GM19351 (cell line): ENCODE measurements around the gene WDR4.
"Not testable (repeated sequence)": the region's sequence is repeated elsewhere in the genome, so short reads cannot be mapped to it uniquely, and the experiment has no call there.

Source experiments
- ATAC-seq: cut with Tn5 transposase; IDR thresholded peaks from one replicate; pipeline ENCODE4 v1.9.1; 2021; ENCODE audit warnings: mild to moderate bottlenecking, moderate library complexity; ENCODE audit not compliant: unreplicated experiment

The WDR4 gene

DNA sequence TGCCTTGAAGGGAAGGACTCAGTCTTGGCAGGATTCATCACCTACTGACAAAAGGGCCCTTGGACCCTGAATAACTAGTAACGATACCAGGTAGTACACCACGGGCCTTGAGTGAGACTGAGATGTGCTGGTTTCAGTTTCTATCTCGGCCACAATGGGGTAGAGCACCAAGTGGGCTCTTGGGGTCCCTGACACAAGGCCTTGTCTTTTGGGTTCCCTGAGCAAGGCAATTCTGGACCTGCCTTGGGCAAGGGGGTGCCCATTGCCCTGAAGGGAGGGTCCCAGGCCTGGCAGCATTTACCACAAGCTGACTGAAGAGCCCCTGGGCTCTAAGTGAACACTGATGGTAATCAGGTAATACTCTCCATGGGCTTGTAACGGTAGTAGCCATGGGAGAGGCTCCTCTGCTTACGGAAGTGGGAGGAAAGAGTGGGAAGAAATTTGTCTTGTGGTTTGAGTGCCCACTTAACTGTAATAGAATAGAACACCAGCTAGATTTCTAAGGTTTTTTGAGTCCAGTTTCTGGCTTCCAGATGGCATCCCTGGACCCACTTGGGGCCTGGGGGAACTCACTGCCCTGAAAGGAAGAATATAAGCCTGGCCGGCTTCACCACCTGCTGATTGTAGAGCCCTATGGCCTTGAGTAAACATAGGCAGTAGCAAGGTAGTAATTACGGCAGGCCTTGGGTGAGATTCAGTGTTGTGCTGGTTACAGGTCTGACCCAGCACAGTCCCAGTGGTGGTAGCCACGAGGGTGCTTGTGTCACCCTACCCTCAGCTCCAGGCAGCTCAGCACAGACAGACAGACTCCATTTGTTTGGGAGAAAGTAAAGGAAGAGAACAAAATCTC lies 58.5 kb downstream of the WDR4 start:
- ATAC-seq, result no peak

DNA sequence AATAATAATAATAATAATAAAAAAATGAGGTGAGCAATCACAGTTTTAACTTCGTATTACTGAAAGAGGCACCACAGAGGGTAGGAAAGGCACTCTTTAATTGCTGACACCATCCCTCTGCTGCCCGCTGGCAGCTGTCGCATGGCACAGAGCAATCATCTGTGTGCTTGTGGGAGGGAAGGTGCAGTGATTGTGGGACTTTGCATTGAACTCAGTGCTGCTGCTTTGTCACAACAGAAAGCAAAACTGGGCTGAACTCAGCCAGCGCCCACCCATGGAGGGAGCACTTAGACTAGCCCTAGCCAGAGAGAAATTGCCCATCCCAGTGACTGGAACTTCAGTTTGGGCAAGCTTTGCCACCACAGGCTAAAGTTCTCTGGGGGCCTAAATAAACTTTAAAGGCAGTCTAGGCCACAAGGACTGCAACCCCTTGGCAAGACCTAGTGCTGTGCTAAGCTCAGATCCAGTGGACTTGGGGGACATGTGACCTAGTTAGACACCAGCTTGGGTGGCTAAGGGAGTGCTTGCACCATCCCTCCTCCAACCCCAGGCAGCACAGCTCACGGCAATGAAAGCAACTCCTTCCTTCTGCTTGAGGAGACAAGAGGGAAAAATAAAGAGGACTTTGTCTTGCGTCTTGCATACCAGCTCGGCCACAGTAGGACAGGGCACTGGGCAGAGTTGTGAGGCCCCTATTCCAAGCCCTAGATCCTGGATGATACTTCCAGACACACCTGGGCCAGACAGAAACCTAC lies 59.3 kb downstream of the WDR4 start:
- ATAC-seq, result no peak

- no peak for ATAC-seq
Observed at GRCh38 chr21:42818328-42818749, 61.0 kb downstream of the WDR4 start.

DNA sequence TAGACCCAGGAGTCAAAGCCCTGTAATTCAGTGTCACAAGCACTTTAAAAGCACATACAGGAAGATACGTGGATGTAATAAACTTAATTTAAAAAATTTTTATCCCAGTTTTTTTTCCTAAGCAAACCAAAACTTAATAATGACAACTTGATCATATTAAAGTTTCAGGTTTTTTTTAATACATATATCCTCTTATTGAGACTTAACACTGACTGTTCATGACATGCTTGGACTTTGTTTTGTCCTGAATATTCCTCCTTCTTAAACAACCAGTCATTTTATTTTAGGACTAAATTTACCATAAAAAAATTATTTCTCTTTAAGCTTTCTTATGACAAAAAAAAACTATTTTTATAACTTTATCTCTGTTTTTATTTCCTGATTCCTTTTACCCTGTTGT lies 64.1 kb downstream of the WDR4 start:
- no peak for ATAC-seq

GRCh38 chr21:42812528-42813241 lies 66.7 kb downstream of the WDR4 start:
- ATAC-seq, result not testable (repeated sequence)

- no peak for ATAC-seq
Observed at GRCh38 chr21:42811960-42812359, 67.4 kb downstream of the WDR4 start.

- no peak for ATAC-seq
Observed at GRCh38 chr21:42809577-42810475, 69.5 kb downstream of the WDR4 start.

DNA sequence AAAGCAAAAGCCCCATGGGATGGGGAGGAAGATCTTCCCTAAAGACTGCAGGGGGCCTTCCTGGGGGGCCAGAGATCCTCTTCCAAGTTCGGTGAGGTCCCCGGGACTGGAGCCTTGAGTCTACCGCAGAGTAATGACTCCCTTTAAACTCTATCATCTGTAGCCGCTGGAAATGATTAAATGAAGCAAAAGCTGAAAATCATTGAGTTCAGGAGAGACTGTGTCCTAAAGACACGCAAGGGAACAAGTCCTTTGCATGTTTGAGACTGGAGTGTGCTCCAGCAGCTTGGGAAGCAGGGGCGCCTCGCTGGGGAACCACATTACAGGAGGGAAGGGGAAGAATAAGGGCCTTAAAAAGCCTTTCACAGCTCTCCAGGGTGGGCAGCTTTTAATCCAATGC lies 70.2 kb downstream of the WDR4 start:
- ATAC-seq, result no peak

DNA sequence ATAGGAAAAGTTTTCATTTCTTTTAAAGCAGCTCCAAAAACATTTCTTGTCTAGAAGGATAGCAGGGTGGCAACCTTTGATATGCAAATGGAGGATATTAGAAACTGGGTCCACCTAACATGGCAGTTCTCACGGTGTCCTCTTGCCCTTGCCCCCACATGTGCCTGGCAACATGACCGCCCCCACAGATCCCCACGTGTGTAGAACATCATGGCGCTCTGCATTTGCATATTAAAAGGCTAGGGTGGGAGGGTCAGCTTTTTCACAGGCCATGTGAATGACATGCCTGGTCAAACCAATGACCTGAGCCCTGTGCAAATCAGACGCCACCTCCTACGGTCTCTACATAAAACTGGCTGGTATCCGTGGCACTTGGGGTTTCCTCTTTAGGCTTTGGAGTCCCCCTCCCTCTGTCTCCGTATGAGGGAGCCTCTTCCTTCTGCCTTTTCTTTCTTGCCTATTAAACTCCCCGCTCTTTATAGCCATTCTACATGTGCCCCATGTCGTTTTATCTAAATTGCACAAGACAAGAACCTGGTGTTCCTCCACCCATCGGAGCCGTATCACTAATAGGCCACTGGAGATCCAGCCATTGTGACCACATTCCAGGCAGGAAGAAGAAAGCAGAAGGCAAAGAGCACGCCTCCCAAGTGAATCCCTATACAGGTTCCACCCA lies 71.3 kb downstream of the WDR4 start:
- ATAC-seq, result no peak

GRCh38 chr21:42807293-42807895 lies 71.9 kb downstream of the WDR4 start:
- ATAC-seq, result not testable (repeated sequence)

DNA sequence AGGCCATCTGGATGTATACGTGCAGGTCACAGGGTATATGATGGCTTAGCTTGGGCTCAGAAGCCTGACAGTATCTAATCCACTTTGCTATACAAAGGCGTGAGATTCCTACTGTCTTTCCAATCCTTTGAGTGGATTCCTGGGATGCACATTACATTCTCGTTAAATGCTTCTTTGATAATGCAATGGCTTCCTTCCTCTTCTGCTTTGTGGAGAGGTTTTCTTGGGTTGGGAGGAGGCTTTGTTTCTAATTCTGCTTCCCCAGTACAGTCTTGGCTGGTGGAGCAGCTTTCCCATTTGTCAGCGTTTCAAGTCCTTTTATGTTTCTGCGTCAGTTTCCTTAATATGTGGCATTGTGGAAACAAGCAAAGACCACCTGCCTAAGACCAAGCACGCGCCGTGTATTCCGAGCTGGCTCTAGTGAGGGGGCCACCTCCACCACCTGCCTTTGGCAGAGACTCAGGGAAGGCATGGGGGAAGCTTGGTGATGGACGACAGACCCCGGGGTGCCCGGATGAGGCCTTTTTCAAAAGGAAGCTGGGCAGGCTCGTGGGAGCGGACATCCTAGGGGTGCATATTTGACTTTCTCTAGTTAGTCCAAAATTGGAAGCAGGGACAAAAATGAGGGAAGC lies 72.7 kb downstream of the WDR4 start:
- no peak for ATAC-seq

- ATAC-seq, result not testable (repeated sequence)
Observed at GRCh38 chr21:42801616-42802015, 77.7 kb downstream of the WDR4 start.

- ATAC-seq, result no peak
Observed at GRCh38 chr21:42799948-42800347, 79.4 kb downstream of the WDR4 start.

GRCh38 chr21:42799516-42799915 lies 79.8 kb downstream of the WDR4 start:
- ATAC-seq, result no peak
